Gastroesophageal sphincter (tissue), 3 donors: ENCODE measurements around the gene PLXNA3.

Experiments used
- EP300 ChIP-seq: sonication (generic); formaldehyde crosslinking; IDR thresholded peaks from one replicate; pipeline ENCODE4 v1.6.1; 2017; ENCODE audit warnings: antibody characterized with exemption, mild to moderate bottlenecking
- POLR2A ChIP-seq, 2 donors: fragments of 450-650 bp; IDR thresholded peaks; one replicate each; pipeline ENCODE4 v1.6.1; 2017; ENCODE audit warnings: antibody characterized with exemption in 2 of 2, mild to moderate bottlenecking in 2 of 2, moderate library complexity in 1 of 2
- TF ChIP-seq, protein P1 (sequence below), 4 experiments: fragments of 200-600 bp in 2 of 4; fragments of 450-650 bp in 2 of 4; sonication (generic) in 1 of 4; IDR thresholded peaks; one replicate each; pipeline ENCODE4 v1.5.1; 2017 to 2019; ENCODE audit warnings: antibody characterized with exemption in 4 of 4, mild to moderate bottlenecking in 2 of 4, moderate library complexity in 2 of 4

DNA sequence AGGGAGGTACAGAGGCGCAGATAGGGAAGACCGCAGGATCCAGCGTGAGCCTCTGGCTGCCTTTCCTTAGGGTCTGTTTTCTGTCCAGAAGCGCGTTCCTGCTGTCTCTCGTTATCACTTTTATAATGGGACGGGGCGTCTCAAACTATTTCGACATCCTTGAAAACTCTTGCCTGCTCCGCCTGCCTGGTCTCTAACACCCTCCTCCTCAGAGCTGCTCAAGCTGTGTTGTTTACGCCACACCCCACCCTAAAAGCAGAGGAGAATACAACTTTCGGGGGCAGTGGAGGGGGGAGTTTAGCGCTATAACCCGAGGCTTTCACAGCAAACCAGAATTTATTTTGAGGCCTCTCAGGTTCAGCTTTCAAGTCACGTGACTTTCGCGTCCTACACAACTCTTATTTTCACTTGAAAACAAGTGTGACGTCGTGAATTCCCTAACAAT lies 58.6 kb downstream of the PLXNA3 start:
- TF ChIP-seq, protein P1, sequence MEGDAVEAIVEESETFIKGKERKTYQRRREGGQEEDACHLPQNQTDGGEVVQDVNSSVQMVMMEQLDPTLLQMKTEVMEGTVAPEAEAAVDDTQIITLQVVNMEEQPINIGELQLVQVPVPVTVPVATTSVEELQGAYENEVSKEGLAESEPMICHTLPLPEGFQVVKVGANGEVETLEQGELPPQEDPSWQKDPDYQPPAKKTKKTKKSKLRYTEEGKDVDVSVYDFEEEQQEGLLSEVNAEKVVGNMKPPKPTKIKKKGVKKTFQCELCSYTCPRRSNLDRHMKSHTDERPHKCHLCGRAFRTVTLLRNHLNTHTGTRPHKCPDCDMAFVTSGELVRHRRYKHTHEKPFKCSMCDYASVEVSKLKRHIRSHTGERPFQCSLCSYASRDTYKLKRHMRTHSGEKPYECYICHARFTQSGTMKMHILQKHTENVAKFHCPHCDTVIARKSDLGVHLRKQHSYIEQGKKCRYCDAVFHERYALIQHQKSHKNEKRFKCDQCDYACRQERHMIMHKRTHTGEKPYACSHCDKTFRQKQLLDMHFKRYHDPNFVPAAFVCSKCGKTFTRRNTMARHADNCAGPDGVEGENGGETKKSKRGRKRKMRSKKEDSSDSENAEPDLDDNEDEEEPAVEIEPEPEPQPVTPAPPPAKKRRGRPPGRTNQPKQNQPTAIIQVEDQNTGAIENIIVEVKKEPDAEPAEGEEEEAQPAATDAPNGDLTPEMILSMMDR (IDR thresholded peaks at IDR 0.05) = no peak
- TF ChIP-seq POLR2A (IDR thresholded peaks at IDR 0.05) (no peak), EP300 (no peak)
